ENCODE results near the gene PTGDS. TPM values are rescaled to one million over a fixed set of nuclear protein-coding genes. Genes with fewer than 3 reads are reported as not detected.

Gene PTGDS
- total RNA-seq, 1 donor from 2014 or later, result 477 TPM

DNA sequence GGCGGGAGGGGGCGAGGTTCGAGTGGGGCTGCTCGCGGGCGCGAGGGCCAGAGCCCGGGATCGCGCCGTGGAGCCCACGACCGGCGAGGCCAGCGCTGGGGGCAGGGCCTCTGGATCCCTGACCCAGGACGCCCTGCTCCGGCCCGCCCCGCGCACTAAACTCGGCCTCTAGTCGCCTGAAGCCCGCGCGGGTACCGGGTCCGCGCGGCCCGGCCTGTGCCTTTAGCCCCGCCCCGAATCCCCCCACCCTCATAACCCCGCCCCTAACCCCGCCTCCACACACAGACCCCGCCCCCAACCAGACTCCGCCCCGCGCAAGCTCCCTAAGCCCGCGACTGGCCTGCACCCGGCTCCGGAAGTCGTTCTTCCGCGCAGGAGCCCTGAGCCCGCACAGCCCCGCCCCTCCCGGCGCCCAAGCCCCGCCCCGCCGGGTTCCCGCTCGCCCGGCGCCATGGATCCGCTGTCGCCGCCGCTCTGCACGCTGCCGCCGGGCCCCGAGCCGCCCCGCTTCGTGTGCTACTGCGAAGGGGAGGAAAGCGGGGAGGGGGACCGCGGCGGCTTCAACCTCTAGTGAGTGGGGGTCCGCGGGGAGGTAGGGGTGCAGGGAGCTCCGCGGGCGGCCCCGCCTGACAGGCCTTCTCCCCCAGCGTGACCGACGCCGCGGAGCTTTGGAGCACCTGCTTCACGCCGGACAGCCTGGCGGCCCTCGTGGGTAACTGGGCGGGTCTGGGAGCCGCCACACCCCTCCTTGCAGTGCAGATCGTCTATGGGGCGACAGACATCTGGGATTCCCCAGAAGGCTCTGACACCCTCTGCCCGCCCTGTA, 14.9 kb downstream of the PTGDS start, which contains the start of gene PAXX:
Gene PAXX, plus strand, starts transcription at position 430 of the 826 bp plus-strand sequence. Its CDS starts 22 bp downstream, at position 452.
- peaks cover 41% of the 10 kb centered on the region for H3K4me1 ChIP-seq
- DNase-seq (peak; percentile 98), ATAC-seq (peak; percentile 88)
- intact Hi-C loops (cut with DNase I), result no loop called here
- H3K27me3 ChIP-seq, result no peaks in the 10 kb centered on the region
- peak within 1 kb of the TSS; percentile 85 for H3K27ac ChIP-seq
- H3K9me3 ChIP-seq, result no peaks in the 10 kb centered on the region
- TF ChIP-seq, protein P1, sequence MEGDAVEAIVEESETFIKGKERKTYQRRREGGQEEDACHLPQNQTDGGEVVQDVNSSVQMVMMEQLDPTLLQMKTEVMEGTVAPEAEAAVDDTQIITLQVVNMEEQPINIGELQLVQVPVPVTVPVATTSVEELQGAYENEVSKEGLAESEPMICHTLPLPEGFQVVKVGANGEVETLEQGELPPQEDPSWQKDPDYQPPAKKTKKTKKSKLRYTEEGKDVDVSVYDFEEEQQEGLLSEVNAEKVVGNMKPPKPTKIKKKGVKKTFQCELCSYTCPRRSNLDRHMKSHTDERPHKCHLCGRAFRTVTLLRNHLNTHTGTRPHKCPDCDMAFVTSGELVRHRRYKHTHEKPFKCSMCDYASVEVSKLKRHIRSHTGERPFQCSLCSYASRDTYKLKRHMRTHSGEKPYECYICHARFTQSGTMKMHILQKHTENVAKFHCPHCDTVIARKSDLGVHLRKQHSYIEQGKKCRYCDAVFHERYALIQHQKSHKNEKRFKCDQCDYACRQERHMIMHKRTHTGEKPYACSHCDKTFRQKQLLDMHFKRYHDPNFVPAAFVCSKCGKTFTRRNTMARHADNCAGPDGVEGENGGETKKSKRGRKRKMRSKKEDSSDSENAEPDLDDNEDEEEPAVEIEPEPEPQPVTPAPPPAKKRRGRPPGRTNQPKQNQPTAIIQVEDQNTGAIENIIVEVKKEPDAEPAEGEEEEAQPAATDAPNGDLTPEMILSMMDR (IDR thresholded peaks at IDR 0.05), result no peak
- H3K4me3 ChIP-seq, result peak within 1 kb of the TSS; percentile 84
- peaks cover 13% of the 10 kb centered on the region for H3K36me3 ChIP-seq

DNA sequence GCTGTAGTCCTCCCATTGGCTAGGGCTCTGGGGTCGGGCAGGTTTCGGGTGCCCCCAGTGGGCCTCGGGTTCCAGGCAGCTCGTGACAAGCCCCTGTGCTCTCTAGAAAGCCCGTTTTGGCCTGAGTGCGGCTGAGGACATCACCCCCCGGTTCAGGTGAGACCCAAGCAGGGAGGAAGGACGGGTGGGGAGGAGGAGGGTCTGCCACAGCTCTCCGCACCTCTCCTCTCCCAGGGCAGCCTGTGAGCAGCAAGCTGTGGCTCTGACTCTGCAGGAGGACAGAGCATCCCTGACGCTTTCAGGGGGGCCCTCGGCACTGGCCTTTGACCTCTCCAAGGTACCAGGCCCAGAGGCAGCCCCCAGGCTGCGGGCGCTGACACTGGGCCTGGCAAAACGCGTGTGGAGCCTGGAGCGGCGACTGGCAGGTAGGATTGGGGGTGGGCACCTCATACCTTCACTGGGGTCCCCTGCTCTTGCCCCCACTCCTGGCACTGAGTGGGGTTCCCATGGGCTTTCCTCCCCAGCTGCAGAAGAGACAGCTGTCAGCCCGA, 15.6 kb downstream of the PTGDS start:
- H3K9me3 ChIP-seq, result no peaks in the 10 kb centered on the region
- no peaks in the 10 kb centered on the region for H3K27me3 ChIP-seq
- ATAC-seq (no peak), DNase-seq (no peak)
- intact Hi-C loops (cut with DNase I), result no loop called here
- peak overlapping the region; percentile 84 for H3K4me3 ChIP-seq
- peaks cover 47% of the 10 kb centered on the region for H3K4me1 ChIP-seq
- peak overlapping the region; percentile 85 for H3K27ac ChIP-seq
- H3K36me3 ChIP-seq, result peaks cover 13% of the 10 kb centered on the region
- TF ChIP-seq, protein P1 (IDR thresholded peaks at IDR 0.05), result no peak

DNA sequence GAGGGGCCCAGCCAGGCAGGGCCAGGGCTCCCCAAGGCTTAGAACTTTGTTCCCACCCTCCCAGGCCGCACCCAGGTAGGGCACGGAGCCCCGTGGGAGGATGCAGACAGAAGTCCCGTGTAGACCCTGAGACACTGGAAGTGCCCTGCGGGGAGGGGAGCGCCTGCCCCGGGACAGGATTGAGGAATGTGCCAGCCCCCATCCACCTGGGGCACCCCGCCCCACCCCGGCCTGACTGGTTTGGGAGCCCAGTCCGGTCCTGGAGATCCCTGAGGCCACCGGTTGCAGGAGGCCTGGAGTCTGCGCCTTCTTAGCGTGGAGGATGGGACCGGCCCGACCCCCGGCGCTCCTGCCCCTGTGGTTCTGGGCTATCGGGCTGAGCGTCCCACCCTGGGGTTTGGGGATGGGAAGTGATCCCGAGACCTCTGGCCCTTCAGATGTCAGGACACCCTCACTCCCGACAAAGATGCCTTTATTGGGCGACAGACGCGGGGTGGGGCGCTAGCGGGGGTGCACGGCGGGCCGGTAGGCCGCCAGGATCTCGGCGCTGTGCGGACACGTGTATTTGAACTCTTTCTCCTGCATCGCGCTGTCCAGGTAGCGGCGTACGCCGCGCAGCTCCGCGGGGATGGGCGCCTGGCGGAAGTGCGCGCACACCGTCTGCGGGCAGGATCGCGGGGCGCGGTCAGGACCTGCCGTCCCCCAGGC, 17.0 kb downstream of the PTGDS start:
- no peak overlapping the region for H3K27ac ChIP-seq
- H3K27me3 ChIP-seq, result no peaks in the 10 kb centered on the region
- TF ChIP-seq, protein P1 (IDR thresholded peaks at IDR 0.05), result no peak
- H3K4me3 ChIP-seq, result peak overlapping the region; percentile 46
- peaks cover 13% of the 10 kb centered on the region for H3K36me3 ChIP-seq
- no peak for DNase-seq
- no peaks in the 10 kb centered on the region for H3K9me3 ChIP-seq
- H3K4me1 ChIP-seq, result peaks cover 51% of the 10 kb centered on the region
- ATAC-seq, result no peak
- intact Hi-C loops (cut with DNase I), result no loop called here

DNA sequence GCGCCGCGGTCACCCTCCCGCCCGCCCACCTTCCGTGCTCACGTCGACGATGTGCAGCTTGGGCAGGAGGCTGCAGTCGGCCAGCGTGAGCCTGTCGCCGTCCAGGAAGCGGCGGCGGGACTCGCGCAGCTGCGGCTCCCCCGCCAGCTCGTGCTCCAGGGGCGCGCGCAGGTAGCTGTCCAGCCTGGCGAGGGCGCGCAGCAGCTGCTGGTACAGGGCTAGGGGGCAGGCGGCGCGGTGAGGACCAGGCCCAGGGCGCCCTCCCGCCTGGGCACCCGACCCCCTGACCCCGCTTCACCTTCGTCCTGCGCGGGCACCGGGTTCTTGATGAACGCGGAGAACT, 17.6 kb downstream of the PTGDS start:
- ATAC-seq, result no peak
- no peak overlapping the region for H3K27ac ChIP-seq
- intact Hi-C loops (cut with DNase I), result no loop called here
- no peaks in the 10 kb centered on the region for H3K9me3 ChIP-seq
- peaks cover 57% of the 10 kb centered on the region for H3K4me1 ChIP-seq
- H3K4me3 ChIP-seq, result peak overlapping the region; percentile 46
- peaks cover 13% of the 10 kb centered on the region for H3K36me3 ChIP-seq
- DNase-seq, result no peak
- no peaks in the 10 kb centered on the region for H3K27me3 ChIP-seq
- TF ChIP-seq, protein P1 (IDR thresholded peaks at IDR 0.05), result no peak

DNA sequence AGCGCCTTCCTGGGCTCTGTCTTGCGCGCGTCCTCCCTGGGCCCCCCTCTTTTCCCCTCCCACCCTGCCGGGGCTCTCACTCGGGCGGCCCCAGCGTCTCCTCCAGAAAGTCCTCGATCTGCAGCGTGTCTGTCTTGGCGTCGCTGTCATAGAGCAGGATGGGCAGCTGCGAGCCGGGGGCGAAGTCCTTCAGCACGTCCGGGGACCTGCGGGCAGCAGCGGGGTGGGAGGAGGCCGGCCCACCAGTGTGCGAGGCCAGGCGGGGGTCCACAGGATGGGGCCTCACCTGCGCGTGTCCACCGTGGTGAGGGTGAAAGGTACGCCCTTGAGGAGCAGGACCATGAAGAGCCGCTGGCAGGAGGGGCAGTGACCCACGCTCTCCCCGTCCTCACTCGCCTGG, 18.1 kb downstream of the PTGDS start:
- Histone ChIP-seq H3K4me1 (peaks cover 59% of the 10 kb centered on the region), H3K27ac (no peak overlapping the region), H3K4me3 (peak overlapping the region; percentile 46), H3K27me3 (no peaks in the 10 kb centered on the region), H3K9me3 (no peaks in the 10 kb centered on the region), H3K36me3 (peaks cover 13% of the 10 kb centered on the region)
- TF ChIP-seq, protein P1 (IDR thresholded peaks at IDR 0.05), result no peak
- intact Hi-C loops (cut with DNase I), result no loop called here
- DNase-seq, result no peak
- ATAC-seq, result no peak

Data from upper lobe of right lung (tissue), 1 donor.